HG02798 (cell line): ENCODE measurements around the gene PPP1R1B.

Experiments
- ATAC-seq: cut with Tn5 transposase; IDR thresholded peaks from one replicate; pipeline ENCODE4 v1.9.1; 2021; ENCODE audit warnings: mild to moderate bottlenecking; ENCODE audit not compliant: unreplicated experiment, poor library complexity

PPP1R1B gene

GRCh38 chr17:39678340-39679116 lies 51.8 kb downstream of the PPP1R1B start:
- ATAC-seq = no peak

DNA sequence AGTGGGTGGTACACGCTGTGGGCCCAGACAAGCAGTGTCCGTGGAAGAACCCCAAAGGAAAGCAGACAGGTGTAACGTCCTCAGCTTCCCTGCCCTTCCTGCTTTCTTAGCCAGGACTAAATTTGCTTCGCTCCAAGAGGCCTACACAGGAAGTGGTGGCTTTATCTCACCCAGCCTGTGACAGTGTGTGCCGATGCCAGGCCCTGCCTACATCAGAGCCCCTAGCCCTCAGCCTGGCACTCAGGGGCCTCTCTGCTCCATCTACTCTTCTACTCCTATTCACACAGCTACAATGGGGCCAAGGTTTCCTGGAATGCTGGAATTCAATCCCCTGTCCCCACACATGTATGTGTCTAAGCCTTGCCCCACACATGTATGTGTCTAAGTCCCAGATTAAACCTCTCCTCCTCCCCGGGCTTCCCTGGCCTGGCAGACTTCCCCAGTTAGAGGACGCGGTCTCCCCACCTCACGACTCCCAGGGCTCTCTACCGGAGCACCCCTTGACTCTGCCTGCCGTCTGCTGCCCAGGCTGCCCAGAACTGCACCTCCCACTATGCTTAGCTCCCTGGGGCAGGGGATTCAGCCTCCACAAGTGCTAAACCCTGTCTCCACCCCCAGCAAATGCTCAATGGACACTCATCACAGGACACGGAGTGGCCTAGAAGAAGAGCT lies 52.9 kb downstream of the PPP1R1B start:
- ATAC-seq = no peak

DNA sequence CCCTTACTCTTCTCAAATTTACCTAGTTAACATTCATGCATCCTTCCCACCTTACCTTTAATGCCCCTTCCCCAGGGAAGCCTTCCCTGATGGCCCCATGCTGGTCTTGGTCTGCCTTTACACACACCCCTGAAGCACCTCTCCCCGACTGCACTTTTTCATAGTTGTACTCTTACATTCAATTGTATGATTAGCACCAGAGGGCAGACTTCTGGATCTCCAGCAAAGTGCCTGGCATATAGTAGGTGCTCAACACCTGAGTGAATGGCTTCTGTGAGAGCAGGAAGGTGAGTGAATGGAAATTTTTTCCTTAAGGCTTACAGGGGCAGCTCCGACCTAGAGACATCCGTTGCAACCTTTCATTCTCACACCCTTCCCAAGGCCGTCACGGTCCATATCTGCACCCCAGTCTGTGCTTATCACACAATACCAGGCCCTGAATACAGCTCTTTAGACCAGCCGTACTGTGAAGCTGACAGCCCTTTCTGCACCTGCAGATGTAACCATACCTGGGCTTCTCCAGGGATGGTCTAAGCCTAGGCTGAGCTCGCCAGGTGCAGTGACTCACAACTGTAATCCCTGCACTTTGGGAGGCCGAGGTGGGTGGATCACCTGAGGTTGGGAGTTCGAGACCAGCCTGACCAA lies 56.7 kb downstream of the PPP1R1B start:
- ATAC-seq = no peak

DNA sequence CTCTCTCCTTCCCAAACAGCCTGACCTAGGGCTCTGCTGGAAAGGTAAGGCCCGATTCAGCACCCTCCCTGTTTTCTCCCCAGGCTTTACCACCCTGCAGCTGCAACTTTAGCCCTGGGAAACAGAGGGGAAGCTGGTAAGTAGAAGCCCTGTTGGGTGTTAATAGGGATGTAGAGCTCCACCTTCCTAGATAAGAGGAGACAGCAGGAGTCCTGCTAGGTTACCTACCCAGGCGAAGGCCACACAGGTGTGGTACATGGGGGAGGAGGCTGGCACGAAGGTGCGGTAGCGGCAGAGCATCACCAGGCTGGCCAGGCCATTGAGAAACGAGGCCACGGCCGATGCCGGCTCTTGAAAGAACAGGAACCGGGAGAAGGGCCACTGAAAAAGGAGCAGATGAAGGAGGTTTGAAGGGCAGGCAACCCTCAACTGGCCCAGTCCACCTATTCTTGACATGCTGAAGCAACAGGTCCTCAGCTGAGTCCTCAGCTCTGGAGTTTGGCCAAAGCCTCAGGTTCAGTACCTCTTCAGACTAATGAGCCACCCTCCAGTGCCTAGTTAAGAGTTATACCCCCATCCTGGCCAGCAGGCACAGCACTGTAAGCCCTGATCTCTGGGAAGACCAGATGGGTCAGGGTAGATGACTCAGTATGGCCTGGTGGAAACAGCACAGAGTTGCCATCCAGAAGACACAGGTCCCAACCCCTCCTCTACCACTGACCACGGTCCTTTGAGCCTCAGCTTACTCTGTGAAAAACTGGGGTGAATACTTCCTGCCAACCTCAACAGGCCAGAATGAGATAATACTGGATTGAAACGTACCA lies 57.8 kb downstream of the PPP1R1B start:
- no peak for ATAC-seq
